WI38 (cell line): Measurements from ENCODE around the gene CSPG4.
A peak's percentile ranks its signal among the peaks of the same experiment; 100 is the strongest.
"Not testable (repeated sequence)": the region's sequence is repeated elsewhere in the genome, so short reads cannot be mapped to it uniquely, and the experiment has no call there.

Source experiments
- H3K4me3 ChIP-seq: 2 replicates; pipeline ENCODE4 v1.5.1; 2011; ENCODE audit warnings: low read depth, mild to moderate bottlenecking, control low read depth, low read length
- TF ChIP-seq, protein P1 (sequence below): IDR thresholded peaks from 2 replicates; pipeline ENCODE4 v1.5.1; 2012; ENCODE audit warnings: low read depth, mild to moderate bottlenecking, control low read depth, low read length

The CSPG4 gene

DNA sequence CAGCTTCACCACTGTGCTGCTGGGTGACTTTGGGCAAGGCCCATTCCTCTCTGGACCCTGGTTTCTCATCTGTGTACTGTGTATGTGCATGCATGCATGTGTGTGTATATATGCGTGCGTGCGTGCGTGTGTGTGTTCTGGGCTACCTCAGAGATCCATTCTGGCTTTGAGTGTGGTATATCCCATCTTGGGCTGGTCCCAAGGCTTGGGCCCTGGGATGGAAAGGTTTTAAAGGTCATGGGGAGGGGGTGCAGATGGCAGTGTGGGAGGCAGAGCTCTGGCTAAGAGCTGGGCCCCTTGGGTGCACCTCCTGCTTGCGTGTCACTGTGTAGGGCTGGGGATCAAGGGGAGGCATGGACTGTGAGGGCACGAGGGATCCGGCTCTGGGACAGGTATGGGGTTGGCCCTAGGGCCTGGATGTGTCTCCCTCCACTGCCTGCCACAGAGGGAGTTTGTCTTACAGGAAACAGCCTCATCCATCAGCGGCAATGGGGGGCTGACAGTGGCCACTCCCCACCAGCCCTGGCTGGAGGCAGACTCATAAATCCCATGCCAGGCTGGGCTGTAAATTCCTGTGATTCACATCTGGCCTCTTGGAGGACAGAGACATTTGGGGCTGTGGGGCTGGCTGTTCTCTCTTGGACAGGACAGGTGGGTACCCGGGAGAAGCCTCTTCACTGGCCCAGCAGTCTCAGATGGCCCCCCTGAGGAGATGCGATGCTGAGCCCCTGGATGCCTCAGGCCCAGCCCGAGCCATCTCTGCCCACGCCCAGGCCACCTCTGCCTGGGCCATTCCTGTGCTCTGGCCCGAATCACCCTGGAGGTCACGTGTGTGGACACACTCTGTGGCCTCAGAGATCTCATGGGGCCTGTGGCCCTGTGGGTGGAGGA, 21.4 kb upstream of the CSPG4 start:
- TF ChIP-seq, protein P1, sequence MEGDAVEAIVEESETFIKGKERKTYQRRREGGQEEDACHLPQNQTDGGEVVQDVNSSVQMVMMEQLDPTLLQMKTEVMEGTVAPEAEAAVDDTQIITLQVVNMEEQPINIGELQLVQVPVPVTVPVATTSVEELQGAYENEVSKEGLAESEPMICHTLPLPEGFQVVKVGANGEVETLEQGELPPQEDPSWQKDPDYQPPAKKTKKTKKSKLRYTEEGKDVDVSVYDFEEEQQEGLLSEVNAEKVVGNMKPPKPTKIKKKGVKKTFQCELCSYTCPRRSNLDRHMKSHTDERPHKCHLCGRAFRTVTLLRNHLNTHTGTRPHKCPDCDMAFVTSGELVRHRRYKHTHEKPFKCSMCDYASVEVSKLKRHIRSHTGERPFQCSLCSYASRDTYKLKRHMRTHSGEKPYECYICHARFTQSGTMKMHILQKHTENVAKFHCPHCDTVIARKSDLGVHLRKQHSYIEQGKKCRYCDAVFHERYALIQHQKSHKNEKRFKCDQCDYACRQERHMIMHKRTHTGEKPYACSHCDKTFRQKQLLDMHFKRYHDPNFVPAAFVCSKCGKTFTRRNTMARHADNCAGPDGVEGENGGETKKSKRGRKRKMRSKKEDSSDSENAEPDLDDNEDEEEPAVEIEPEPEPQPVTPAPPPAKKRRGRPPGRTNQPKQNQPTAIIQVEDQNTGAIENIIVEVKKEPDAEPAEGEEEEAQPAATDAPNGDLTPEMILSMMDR, result no peak

GRCh38 chr15:75732809-75733451, 20.3 kb upstream of the CSPG4 start:
- no peak overlapping the region for H3K4me3 ChIP-seq
- TF ChIP-seq, protein P1, result peak; percentile 86

More for the DNA sequence above, 21.4 kb upstream of the CSPG4 start:
- H3K4me3 ChIP-seq, result no peak overlapping the region

DNA sequence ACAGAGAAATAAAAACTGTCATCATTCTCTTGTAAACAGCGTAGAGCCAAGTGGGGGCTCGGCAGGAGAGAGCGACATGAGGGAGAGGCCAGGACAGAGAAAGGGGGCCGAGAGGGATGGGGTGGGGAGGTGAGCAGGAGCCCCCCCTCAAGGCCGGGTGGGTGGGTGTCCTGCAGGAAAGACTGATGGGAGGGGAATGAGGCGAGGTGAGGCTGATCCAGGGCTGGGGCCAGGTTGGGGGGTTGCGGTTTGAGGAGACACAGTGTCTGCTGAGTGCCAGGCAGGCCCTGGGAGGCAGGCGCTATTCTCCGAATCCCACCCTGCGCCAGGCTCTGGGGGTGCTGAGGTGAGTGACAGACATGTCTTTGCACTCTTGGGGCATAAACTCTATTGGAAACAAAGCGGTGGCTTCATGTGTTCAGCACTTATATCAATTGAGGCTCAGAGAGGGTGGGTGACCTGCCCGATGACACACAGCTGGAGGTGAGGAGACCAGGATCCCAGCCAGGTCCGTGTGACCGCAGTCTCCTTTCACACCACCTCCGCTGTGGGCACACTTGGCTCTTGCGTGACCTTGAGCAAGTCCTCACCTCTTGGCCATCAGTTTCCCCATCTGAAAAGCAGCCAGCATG, 19.6 kb upstream of the CSPG4 start:
- TF ChIP-seq, protein P1, result no peak
- no peak overlapping the region for H3K4me3 ChIP-seq

- TF ChIP-seq, protein P1, result no peak
- no peak overlapping the region for H3K4me3 ChIP-seq
Measured at GRCh38 chr15:75731248-75732151, 18.9 kb upstream of the CSPG4 start.

GRCh38 chr15:75730376-75731247, 18.0 kb upstream of the CSPG4 start:
- H3K4me3 ChIP-seq, result not testable (repeated sequence)

DNA sequence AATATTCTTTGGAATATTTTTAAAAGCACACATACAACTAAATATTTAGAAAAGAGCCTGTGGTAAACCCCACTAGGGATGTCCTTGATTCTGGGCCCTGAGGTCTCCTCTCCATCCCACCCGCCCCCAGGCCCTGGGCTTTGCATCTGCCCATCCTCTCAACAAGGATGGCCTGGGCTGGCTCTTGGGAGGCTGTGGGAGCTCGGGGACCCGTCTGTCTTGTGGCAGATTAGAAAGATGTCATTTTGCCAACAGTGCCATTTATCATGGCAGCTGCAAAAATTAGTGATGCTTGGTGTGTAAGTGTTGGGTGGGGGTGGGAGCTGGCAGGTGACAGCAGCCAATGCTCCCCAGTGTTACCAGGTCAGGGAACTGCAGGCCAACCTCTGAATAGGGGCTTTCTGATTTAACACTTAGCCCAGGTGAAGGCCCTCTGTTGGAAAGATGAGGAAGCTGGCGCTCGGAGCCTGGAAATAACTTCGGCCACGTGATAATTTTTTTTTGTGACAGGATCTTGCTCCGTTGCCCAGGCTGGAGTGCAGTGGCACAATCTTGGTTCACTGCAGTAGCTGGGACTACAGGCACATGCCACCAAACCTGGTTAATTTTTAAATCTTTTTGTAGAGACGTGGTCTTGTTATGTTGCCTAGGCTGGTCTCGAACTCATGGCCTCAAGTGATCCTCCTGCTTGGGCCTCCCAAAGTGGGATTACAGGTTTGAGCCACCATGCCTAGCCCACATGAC, 16.9 kb upstream of the CSPG4 start:
- H3K4me3 ChIP-seq, result no peak overlapping the region
- TF ChIP-seq, protein P1, result no peak
